HG03095 (cell line): ENCODE results near the gene DCTN4.

Experiments used
- ATAC-seq: cut with Tn5 transposase; IDR thresholded peaks from one replicate; pipeline ENCODE4 v1.9.1; 2021; ENCODE audit warnings: moderate library complexity; ENCODE audit not compliant: unreplicated experiment

Gene DCTN4

DNA sequence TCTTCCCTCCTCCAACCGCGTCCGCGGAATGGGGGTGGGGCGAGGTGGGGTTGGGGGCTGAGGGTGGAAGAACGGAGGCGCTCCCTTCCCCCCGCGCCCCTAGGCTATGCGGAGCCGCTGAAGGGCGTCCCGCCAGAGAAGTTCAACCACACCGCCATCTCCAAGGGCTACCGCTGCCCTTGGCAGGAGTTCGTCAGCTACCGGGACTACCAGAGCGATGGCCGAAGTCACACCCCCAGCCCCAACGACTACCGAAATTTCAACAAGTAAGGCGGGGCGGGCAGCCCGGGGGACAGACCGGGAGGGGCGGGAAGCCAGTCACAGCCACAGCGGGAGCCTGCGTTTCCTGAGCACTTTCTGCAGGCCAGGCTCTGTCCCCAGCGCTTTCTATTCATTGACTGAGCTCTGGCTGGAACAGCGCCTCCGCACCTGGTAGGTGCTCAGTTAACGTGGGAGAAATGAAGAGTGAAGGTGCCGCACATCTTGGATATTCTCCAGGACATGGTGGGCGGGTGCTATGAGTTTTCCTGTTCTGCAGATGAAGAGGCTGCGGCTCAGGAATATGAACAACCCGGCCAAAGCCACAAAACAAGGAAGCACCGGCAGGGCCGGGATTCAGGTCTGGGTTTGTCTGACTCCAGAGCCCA is 86.5 kb downstream of the DCTN4 start:
- ATAC-seq: no peak

DNA sequence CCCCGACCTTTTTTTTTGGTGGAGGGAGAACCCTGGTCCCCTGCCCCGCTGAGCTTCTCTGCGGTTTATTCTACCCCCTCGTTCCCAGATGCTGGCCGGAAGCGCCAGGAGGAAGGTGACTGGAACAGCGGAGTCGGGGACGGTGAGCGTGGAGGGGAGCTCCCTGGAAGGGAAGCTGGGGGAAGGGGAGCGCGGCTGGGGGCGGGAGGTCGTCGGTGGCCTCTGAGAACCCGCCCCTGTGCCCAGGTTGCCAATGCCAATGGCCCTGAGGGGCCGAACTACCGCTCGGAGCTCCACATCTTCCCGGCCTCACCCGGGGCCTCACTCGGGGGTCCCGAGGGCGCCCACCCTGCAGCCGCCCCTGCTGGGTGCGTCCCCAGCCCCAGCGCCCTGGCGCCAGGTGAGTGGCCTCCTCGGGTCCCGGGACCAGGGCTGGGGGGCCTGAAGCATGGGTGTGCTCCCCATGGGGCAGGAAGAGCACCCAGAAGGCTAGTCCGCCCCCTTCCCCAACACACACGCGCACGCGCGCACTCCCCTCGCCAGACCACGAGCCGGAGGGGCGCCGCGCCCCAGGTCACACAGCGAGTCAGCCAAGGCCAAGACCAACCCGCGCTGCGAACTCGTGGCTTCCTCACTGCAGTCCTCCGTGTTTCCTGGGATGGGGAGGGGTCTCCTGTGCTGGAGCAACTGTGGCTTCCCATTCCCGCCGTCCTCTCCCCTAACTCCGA is 87.1 kb downstream of the DCTN4 start:
- ATAC-seq: no peak

DNA sequence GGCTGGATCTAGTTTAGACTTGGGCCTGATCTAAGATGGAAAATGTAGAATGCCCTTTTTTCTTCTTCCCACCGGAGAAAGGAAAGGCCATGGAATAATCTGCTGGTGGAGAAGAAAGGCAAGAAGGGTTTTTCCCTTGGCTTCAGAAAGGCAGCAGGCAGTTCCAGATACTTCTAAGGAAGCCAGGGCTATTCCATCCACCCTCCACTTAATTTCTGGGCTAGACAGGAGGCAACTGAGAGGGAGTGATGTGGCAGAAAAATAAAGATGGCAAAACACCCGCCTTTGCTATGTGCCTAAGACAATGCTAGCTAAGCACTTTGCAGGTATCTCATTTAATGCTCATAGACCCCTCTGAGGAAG is 87.9 kb downstream of the DCTN4 start:
- no peak for ATAC-seq

DNA sequence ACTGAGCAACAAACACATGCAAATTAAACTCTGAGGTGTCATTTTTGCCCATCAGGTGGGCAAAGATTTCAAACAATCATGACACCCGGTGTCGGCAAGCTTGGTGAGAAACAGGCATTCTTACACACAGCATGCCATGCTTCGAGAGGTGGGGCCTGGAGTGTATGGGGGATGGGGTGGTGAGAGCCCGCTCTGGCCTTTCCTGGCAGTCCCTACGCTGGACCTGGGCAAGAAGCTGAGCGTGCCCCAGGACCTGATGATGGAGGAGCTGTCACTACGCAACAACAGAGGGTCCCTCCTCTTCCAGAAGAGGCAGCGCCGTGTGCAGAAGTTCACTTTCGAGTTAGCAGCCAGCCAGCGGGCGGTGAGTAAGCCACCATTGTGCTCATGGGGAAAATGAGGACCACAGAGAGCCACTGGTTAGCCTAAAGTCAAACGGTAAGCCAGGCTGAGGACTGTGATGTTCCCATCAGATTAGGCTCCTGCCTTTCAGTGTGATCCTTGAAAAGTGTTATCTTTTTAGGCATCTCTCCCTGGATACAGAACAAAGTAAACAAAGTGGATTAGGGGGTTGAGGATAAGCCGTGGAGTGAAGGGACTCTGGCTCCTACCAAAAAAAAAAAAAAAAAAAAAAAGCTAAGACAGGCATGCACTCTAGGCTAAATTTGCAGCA is 88.4 kb downstream of the DCTN4 start:
- no peak for ATAC-seq

DNA sequence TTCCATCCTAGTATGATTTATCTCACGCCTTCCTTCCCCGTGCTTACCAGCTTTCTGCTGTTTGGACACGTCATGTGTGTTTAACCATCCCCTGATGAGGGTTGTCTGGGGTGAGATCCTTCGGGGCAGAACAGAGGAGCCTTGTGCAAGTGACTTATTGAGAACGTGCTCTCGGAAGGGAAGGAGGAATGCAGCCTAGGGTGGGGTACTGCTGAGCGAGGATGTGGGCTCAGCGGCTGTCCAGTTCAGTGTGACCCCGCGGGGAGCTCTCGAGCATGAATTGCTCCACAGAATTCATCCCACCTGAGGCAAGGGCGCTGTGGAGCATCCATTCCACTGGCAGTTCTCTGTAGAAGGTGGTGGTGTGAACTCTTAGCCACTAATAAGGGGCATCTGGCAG is 93.8 kb downstream of the DCTN4 start:
- no peak for ATAC-seq

DNA sequence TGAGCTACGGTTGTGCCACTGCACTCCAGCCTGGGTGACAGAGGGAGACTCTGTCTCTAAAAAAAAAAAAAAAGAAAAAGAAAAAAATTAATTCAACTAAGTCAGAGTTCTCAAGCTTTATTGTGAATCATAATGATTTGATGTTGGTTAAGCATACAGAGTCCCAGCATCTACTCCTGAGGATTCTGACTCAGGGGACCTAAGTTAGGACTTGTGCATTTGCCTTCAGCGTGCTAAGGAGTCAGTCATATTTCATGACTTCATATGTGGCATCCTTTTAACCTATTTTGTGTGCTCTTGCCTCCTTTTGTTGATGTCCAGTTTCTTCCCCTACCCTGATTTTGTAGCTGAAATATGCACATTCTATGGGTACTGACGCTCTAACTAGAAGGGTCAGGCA is 94.9 kb downstream of the DCTN4 start:
- ATAC-seq: no peak

DNA sequence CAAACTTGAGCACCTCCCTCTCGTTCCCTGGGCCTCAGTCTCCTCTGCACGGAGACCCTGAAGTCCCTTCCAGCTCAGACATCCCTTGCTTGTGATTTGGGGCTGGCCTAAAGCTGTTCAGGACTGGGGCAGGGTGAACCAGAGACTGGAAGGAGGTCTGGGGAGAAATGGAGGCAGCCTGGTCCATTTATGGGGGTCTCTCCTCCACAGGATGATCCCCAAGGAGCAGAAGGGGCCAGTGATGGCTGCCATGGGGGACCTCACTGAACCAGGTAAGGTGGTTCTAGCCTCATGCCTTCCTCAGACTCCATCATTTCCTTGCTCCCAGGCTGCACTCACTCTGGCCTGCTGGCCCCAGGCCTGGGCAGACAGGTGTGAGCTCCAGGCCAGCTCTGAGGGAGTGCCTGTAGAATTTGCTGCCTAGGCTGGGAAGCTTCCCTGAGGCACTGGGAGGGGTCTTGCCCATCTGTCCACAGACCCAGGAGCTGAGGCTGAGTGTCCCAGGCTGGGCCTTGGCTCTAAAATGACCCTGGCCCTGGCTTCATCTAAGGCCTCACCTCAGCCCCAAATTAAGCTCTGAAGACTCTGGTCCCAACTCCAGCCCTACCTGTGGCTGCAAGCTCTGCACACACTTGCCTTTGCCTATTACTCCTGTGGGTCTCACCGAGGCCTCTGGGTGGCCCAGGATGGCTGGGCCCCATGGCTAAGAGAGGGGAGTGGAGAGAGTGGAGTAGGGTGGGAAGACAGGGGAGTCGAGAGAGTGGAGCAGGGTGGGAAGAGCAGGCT is 95.9 kb downstream of the DCTN4 start:
- ATAC-seq: no peak

DNA sequence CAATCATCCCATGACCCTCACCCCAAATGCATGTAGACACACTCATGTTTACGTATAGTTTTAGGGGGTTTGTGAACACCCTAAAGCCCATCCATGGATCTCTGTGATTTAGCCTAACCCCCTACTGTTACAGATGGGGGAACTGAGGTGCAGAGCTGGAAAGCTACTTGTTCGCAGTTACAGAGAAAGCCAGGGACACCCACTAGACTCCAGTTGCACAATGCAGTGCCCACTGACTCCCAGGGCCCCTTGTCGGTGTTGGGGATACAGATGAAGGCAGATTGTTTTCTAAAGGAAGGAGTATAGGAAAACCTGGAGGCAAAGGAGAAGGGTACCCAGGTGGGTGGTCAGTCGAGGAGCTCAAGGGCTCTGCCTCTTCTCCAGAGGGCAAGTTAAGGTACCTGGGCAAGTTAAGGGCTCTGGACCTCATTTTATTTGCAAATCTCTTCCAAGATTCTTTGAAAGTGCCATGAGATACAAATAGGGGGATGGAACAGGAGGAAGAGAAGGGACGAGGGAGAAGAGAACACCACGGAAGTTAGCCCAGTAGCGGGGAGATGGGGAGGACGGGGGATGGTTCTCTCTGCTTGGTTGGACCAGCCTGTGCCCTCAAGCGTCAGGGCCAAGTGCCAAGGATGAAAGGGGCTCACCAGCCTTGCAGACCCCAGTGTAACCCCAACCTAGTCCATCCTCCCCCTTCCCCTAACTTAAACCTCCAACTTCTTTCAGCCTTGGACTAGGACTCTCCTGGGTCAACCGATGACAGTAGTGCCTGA is 96.8 kb downstream of the DCTN4 start:
- ATAC-seq: no peak

DNA sequence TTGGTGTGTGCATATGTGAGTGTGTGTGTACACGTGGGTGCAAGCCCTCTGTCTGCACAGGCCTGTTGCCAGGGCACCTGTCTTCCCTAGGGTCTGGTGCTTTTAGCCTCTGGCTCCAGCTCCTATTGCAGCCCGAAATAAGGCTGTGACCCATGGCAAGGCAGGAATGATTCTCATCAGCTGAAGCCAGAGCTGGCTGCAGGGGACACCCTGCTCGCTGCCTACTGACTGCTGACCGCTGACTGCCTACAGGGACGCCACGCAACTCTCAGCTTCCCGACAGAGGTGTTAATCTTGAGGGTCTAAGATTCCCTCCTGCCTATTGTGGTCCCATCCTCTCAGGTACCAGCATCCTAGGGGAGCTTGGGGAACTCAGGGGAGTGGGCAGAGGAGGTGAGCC is 97.7 kb downstream of the DCTN4 start, which contains the start of gene MYOZ3:
Gene MYOZ3, plus strand, starts transcription at position 166 of the 400 bp plus-strand sequence. CDS start 1,691 bp downstream, outside the sequence.
- no peak for ATAC-seq

DNA sequence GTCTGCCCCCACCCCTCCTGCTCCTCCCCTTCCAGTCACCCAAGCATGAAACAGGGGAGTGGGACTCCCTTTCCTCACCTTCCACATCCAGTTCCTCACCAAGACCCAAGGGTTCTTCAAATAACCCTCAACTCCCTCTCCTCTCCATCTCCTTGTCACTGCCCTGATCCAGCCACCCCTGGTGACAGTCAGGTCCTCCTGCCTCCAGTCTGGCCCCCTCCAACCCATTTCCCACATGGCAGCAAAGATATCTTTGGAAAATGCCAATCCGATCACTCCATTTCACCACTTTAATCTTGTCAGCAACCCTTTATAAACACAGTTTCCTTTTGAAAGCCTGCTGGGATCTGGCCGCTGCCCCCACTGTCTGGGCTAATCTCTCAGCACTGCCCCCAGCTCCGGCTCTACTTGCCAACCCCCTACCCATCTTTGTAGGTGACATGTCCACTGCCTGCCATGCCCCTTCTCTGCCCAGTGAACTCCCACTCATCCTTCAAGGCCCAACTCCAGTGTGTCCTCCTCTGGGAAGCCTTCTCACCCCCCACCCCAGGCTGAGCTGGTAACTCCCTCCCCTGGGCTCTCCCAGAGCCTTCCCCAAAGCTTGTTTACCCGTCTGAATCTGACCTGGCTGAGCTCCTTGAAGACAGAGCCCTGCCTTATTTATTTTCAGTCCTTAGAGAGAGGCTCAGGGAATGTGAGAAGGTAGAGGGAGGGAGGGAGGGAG is 98.5 kb downstream of the DCTN4 start:
- ATAC-seq: no peak

DNA sequence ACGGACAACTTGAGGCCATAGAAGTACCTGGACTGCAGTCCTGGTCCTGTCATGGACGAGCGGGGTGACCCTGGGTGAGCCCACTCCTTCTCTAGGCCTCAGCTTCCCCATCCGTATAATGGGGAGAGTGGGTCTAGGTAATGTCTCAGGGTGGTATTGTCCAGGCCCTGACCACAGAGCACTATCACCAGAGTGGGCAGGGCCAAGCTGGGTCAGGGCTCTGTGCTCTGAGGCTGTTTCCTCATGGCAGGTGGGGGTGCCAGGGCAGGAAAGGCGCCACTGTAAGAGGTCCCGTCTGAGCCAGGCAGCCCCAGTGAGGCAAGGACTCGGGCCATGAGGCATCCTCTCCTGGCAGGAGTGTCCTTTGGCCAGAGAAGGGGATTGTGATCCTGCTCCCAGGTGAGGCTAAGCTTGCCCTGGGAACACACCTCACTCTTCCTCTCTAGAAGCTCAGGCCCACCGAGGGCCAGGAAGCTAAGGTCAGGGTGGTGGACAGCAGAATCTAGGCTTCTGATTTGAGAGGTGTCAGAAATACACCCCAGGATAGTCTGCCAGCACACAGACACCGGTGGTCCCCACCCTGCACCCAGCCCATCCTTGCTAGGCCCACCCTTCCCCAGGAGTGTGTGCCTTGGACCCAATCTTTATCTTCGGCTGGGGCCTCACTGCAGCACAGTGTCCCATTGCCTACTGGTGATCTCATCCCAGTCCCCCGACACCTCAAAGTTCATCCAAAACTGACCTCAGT is 99.3 kb downstream of the DCTN4 start:
- ATAC-seq: no peak

DNA sequence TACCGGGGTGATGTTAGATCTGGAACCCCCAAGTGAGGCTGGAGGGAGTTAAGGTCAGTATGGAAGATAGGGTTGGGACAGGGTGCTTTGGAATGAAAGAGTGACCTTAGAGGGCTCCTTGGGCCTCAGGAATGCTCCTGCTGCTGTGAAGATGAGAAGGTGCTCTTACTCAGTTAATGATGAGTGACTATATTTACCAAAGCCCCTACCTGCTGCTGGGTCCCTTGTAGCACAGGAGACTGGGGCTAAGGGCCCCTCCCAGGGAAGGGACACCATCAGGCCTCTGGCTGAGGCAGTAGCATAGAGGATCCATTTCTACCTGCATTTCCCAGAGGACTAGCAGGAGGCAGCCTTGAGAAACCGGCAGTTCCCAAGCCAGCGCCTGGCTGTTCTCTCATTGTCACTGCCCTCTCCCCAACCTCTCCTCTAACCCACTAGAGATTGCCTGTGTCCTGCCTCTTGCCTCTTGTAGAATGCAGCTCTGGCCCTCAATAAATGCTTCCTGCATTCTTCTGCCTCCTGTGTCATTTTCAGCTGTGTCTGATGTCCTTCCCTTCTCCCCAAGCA is 100.0 kb downstream of the DCTN4 start:
- no peak for ATAC-seq
